Measurements from ENCODE around the gene UNC13B.

UNC13B gene

GRCh38 chr9:35367451-35367850 lies 205.6 kb downstream of the UNC13B start:
- no peaks in the 10 kb centered on the region for H3K9me3 ChIP-seq (ENCODE audit: control extremely low read depth in 1 of 5, control insufficient read depth in 4 of 5, insufficient read depth in 2 of 5, low read depth in 1 of 5, low read length in 4 of 5)
- WGBS (ENCODE audit: insufficient coverage) = 100% methylated on average over 1 of the region's 2 CpGs
- H3K27ac ChIP-seq (ENCODE audit: insufficient read depth in 1 of 2, low read depth in 1 of 2, low read length in 2 of 2, poor library complexity in 1 of 2, severe bottlenecking in 2 of 2) = no peak overlapping the region
- CTCF ChIA-PET = no interaction called here
- no peak for DNase-seq
- POLR2A ChIA-PET = no interaction called here
- no peaks in the 10 kb centered on the region for H3K27me3 ChIP-seq (replicated peaks in 2 of 5; ENCODE audit: control insufficient read depth in 4 of 5, insufficient read depth in 5 of 5, low read length in 4 of 5)
- H3K4me3 ChIP-seq (ENCODE audit: control insufficient read depth in 1 of 7, extremely low read depth in 1 of 7, insufficient read depth in 4 of 7, low read depth in 2 of 7, low read length in 6 of 7) = no peak overlapping the region
- H3K36me3 ChIP-seq (ENCODE audit: control insufficient read depth in 4 of 4, insufficient read depth in 4 of 4, low read length in 3 of 4) = no peaks in the 10 kb centered on the region
- H3K4me1 ChIP-seq (ENCODE audit: control extremely low read depth in 1 of 4, control insufficient read depth in 4 of 4, insufficient read depth in 4 of 4, low read length in 3 of 4) = peaks cover 0 to 11% (median 0%) of the 10 kb centered on the region in 4 experiments

DNA sequence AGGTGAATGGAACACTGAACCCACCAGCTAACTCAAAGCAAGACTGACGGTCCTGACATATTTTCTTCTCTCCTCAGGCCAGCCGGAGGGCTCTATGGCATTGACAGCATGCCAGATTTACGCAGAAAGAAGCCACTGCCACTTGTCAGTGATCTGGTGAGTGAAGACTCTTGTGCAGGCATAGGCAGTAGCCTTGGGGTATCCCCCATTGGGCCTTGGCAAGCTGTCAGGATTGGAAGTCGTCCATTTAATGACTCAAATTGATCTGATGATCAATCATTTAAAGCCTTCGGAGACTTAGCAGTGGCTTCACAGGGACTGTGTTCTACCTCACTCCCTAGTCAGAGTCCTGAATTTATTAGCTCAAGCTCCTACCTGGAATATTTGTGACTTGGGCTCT lies 208.4 kb downstream of the UNC13B start:
- no peak overlapping the region for H3K4me3 ChIP-seq (ENCODE audit: control insufficient read depth in 1 of 7, extremely low read depth in 1 of 7, insufficient read depth in 4 of 7, low read depth in 2 of 7, low read length in 6 of 7)
- H3K36me3 ChIP-seq (ENCODE audit: control insufficient read depth in 4 of 4, insufficient read depth in 4 of 4, low read length in 3 of 4) = no peaks in the 10 kb centered on the region
- peaks cover 0 to 3% (median 0%) of the 10 kb centered on the region in 4 experiments for H3K4me1 ChIP-seq (ENCODE audit: control extremely low read depth in 1 of 4, control insufficient read depth in 4 of 4, insufficient read depth in 4 of 4, low read length in 3 of 4)
- no peaks in the 10 kb centered on the region for H3K27me3 ChIP-seq (replicated peaks in 2 of 5; ENCODE audit: control insufficient read depth in 4 of 5, insufficient read depth in 5 of 5, low read length in 4 of 5)
- DNase-seq = no peak
- ChIA-PET CTCF (interaction anchor here (2.7 kb wide), 1 partner anchor 28 kb away, joined by 7 read pairs; no protein-coding TSS in a partner anchor), POLR2A (no interaction called here)
- H3K27ac ChIP-seq (ENCODE audit: insufficient read depth in 1 of 2, low read depth in 1 of 2, low read length in 2 of 2, poor library complexity in 1 of 2, severe bottlenecking in 2 of 2) = no peak overlapping the region
- 97% methylated on average over 4 of the region's 5 CpGs for WGBS (ENCODE audit: insufficient coverage)
- H3K9me3 ChIP-seq (ENCODE audit: control extremely low read depth in 1 of 5, control insufficient read depth in 4 of 5, insufficient read depth in 2 of 5, low read depth in 1 of 5, low read length in 4 of 5) = no peaks in the 10 kb centered on the region

DNA sequence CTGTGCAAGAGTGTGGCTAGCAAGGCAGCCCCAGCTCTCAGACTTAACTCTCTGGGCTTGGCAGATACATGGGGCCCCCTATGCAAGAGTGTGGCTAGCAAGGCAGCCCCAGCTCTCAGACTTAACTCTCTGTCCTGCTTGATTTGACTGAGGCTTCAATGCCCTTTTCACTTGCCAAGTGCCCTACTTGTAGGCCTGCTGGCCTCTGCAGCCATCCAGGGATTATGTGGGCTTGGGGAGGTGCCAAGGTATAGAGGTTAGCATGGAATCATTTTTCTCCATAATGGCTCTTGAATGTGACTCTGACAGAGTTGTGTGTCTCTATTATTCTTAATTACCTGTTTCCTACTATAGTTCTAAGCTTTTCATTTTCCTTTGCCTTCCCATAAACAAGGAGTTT lies 212.6 kb downstream of the UNC13B start:
- ChIA-PET POLR2A (no interaction called here), CTCF (no interaction called here)
- Histone ChIP-seq H3K4me1 (ENCODE audit: control extremely low read depth in 1 of 4, control insufficient read depth in 4 of 4, insufficient read depth in 4 of 4, low read length in 3 of 4) (no peaks in the 10 kb centered on the region), H3K4me3 (ENCODE audit: control insufficient read depth in 1 of 7, extremely low read depth in 1 of 7, insufficient read depth in 4 of 7, low read depth in 2 of 7, low read length in 6 of 7) (no peak overlapping the region), H3K27ac (ENCODE audit: insufficient read depth in 1 of 2, low read depth in 1 of 2, low read length in 2 of 2, poor library complexity in 1 of 2, severe bottlenecking in 2 of 2) (no peak overlapping the region), H3K27me3 (replicated peaks in 2 of 5; ENCODE audit: control insufficient read depth in 4 of 5, insufficient read depth in 5 of 5, low read length in 4 of 5) (no peaks in the 10 kb centered on the region), H3K36me3 (ENCODE audit: control insufficient read depth in 4 of 4, insufficient read depth in 4 of 4, low read length in 3 of 4) (no peaks in the 10 kb centered on the region), H3K9me3 (ENCODE audit: control extremely low read depth in 1 of 5, control insufficient read depth in 4 of 5, insufficient read depth in 2 of 5, low read depth in 1 of 5, low read length in 4 of 5) (no peaks in the 10 kb centered on the region)
- DNase-seq = no peak

DNA sequence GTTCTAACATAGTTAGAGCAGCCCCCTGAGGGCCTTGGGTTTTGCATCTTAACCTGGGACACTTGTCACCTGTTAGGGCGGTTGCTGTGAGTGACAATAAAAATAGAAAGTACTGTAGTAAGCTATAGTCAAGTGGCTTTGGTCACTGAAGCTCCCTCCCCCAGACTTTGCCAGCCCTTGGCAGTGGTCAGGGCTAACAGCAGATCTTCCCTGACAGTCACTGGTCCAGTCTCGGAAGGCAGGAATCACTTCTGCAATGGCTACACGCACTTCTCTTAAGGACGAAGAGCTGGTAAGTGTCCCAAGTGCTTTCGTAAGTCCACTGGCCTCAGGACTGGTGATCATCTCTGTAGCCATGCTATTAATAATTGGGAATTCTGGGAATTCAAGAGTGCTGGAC lies 213.1 kb downstream of the UNC13B start:
- Histone ChIP-seq H3K4me1 (ENCODE audit: control extremely low read depth in 1 of 4, control insufficient read depth in 4 of 4, insufficient read depth in 4 of 4, low read length in 3 of 4) (no peaks in the 10 kb centered on the region), H3K27me3 (replicated peaks in 2 of 5; ENCODE audit: control insufficient read depth in 4 of 5, insufficient read depth in 5 of 5, low read length in 4 of 5) (no peaks in the 10 kb centered on the region), H3K27ac (ENCODE audit: insufficient read depth in 1 of 2, low read depth in 1 of 2, low read length in 2 of 2, poor library complexity in 1 of 2, severe bottlenecking in 2 of 2) (no peak overlapping the region), H3K36me3 (ENCODE audit: control insufficient read depth in 4 of 4, insufficient read depth in 4 of 4, low read length in 3 of 4) (no peaks in the 10 kb centered on the region), H3K9me3 (ENCODE audit: control extremely low read depth in 1 of 5, control insufficient read depth in 4 of 5, insufficient read depth in 2 of 5, low read depth in 1 of 5, low read length in 4 of 5) (no peaks in the 10 kb centered on the region), H3K4me3 (ENCODE audit: control insufficient read depth in 1 of 7, extremely low read depth in 1 of 7, insufficient read depth in 4 of 7, low read depth in 2 of 7, low read length in 6 of 7) (no peak overlapping the region)
- 100% methylated on average over 4 of the region's 5 CpGs for WGBS (ENCODE audit: insufficient coverage)
- ChIA-PET CTCF (no interaction called here), POLR2A (no interaction called here)
- no peak for DNase-seq

DNA sequence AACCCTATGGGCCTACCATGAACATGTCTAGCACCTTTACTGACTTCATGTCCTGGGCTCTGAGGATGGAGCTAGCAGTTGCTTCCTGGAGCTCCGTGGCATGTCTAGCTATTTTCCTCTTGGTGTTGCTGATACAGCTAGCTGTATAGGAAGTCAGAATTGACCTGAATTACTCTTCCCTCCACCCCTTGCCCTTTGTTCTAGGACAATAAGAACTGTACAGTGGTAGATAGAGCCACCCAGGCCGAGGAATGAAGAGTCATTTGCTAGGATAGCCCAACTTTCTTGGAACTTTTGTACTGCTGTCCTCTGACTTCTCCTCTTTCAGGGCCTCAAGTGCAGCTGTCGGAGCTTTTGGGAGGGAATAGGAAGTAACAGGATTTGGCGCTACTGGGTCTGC lies 218.2 kb downstream of the UNC13B start:
- H3K9me3 ChIP-seq (ENCODE audit: control extremely low read depth in 1 of 5, control insufficient read depth in 4 of 5, insufficient read depth in 2 of 5, low read depth in 1 of 5, low read length in 4 of 5) = no peaks in the 10 kb centered on the region
- WGBS (ENCODE audit: insufficient coverage) = 100% methylated on average over 1 of the region's 4 CpGs
- H3K4me3 ChIP-seq (ENCODE audit: control insufficient read depth in 1 of 7, extremely low read depth in 1 of 7, insufficient read depth in 4 of 7, low read depth in 2 of 7, low read length in 6 of 7) = no peak overlapping the region
- POLR2A ChIA-PET = no interaction called here
- no peaks in the 10 kb centered on the region for H3K4me1 ChIP-seq (ENCODE audit: control extremely low read depth in 1 of 4, control insufficient read depth in 4 of 4, insufficient read depth in 4 of 4, low read length in 3 of 4)
- H3K36me3 ChIP-seq (ENCODE audit: control insufficient read depth in 4 of 4, insufficient read depth in 4 of 4, low read length in 3 of 4) = peaks cover 0 to 7% (median 0%) of the 10 kb centered on the region in 4 experiments
- no peak for DNase-seq
- no peaks in the 10 kb centered on the region for H3K27me3 ChIP-seq (replicated peaks in 2 of 5; ENCODE audit: control insufficient read depth in 4 of 5, insufficient read depth in 5 of 5, low read length in 4 of 5)
- CTCF ChIA-PET = no interaction called here
- no peak overlapping the region for H3K27ac ChIP-seq (ENCODE audit: insufficient read depth in 1 of 2, low read depth in 1 of 2, low read length in 2 of 2, poor library complexity in 1 of 2, severe bottlenecking in 2 of 2)

DNA sequence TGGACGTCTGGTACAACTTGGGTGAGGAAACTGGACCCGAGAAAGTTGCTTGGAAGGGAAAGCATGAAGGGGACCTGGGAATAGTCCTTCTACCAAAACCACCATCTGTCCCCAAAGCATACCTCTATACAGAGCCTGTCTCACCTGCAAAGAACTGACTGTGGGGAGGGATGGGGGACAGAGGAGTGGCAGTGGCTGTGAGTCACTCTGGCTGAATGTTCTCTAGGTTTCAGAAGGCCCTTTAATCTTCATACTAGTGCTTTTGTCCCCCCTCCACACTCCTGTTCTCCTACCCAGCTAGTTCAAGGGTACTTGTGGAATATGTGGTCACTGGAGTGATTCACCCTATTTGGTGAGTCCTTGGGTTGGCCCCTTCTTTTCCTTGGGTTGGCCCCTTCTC lies 218.8 kb downstream of the UNC13B start:
- Histone ChIP-seq H3K36me3 (ENCODE audit: control insufficient read depth in 4 of 4, insufficient read depth in 4 of 4, low read length in 3 of 4) (peaks cover 0 to 7% (median 0%) of the 10 kb centered on the region in 4 experiments), H3K4me3 (ENCODE audit: control insufficient read depth in 1 of 7, extremely low read depth in 1 of 7, insufficient read depth in 4 of 7, low read depth in 2 of 7, low read length in 6 of 7) (no peak overlapping the region), H3K4me1 (ENCODE audit: control extremely low read depth in 1 of 4, control insufficient read depth in 4 of 4, insufficient read depth in 4 of 4, low read length in 3 of 4) (no peaks in the 10 kb centered on the region), H3K9me3 (ENCODE audit: control extremely low read depth in 1 of 5, control insufficient read depth in 4 of 5, insufficient read depth in 2 of 5, low read depth in 1 of 5, low read length in 4 of 5) (no peaks in the 10 kb centered on the region), H3K27me3 (replicated peaks in 2 of 5; ENCODE audit: control insufficient read depth in 4 of 5, insufficient read depth in 5 of 5, low read length in 4 of 5) (no peaks in the 10 kb centered on the region), H3K27ac (ENCODE audit: insufficient read depth in 1 of 2, low read depth in 1 of 2, low read length in 2 of 2, poor library complexity in 1 of 2, severe bottlenecking in 2 of 2) (no peak overlapping the region)
- WGBS (ENCODE audit: insufficient coverage) = no CpG with 5 or more reads among the region's 2 CpGs
- ChIA-PET POLR2A (no interaction called here), CTCF (no interaction called here)
- no peak for DNase-seq

GRCh38 chr9:35385042-35385441 lies 223.2 kb downstream of the UNC13B start:
- Histone ChIP-seq H3K27ac (ENCODE audit: insufficient read depth in 1 of 2, low read depth in 1 of 2, low read length in 2 of 2, poor library complexity in 1 of 2, severe bottlenecking in 2 of 2) (no peak overlapping the region), H3K4me1 (ENCODE audit: control extremely low read depth in 1 of 4, control insufficient read depth in 4 of 4, insufficient read depth in 4 of 4, low read length in 3 of 4) (no peaks in the 10 kb centered on the region), H3K27me3 (replicated peaks in 2 of 5; ENCODE audit: control insufficient read depth in 4 of 5, insufficient read depth in 5 of 5, low read length in 4 of 5) (no peaks in the 10 kb centered on the region), H3K4me3 (ENCODE audit: control insufficient read depth in 1 of 7, extremely low read depth in 1 of 7, insufficient read depth in 4 of 7, low read depth in 2 of 7, low read length in 6 of 7) (no peak overlapping the region), H3K9me3 (ENCODE audit: control extremely low read depth in 1 of 5, control insufficient read depth in 4 of 5, insufficient read depth in 2 of 5, low read depth in 1 of 5, low read length in 4 of 5) (no peaks in the 10 kb centered on the region), H3K36me3 (ENCODE audit: control insufficient read depth in 4 of 4, insufficient read depth in 4 of 4, low read length in 3 of 4) (peaks cover 0 to 10% (median 0%) of the 10 kb centered on the region in 4 experiments)
- POLR2A ChIA-PET = no interaction called here
- WGBS (ENCODE audit: insufficient coverage) = 100% methylated on average over 2 of the region's 2 CpGs
- CTCF ChIA-PET = no interaction called here
- no peak for DNase-seq

All from common myeloid progenitor, CD34-positive (primary cell).